AG04449 (cell line): ENCODE measurements around the gene FHOD3.

Experiments
- CTCF ChIA-PET: fragments of 350-600 bp; formaldehyde crosslinking; extraction: SDS; loops from one replicate; lab custom pipeline; 2021; ENCODE audit warnings: antibody characterized with exemption; lab: Yijun Ruan, JAX
- POLR2A ChIA-PET: fragments of 400-600, 350-600 bp; formaldehyde crosslinking; extraction: SDS; loops from one replicate; lab custom pipeline; 2020; ENCODE audit warnings: antibody characterized with exemption, inconsistent platforms; lab: Yijun Ruan, JAX
- DNase-seq: peaks from one replicate; pipeline ENCODE4 v3.0.0-alpha.2; 2010; ENCODE audit warnings: low read depth, low spot score
- H3K4me3 ChIP-seq: 2 replicates; pipeline ENCODE4 v1.5.1; 2011; ENCODE audit warnings: low read depth, mild to moderate bottlenecking, control low read depth, low read length
- TF ChIP-seq, protein P1 (sequence below): IDR thresholded peaks from one replicate; pipeline ENCODE4 v1.5.1; 2011; ENCODE audit warnings: mild to moderate bottlenecking, moderate library complexity, low read length, control low read depth, inconsistent platforms; ENCODE audit not compliant: insufficient read depth; ENCODE audit errors: missing control alignments

FHOD3 gene

DNA sequence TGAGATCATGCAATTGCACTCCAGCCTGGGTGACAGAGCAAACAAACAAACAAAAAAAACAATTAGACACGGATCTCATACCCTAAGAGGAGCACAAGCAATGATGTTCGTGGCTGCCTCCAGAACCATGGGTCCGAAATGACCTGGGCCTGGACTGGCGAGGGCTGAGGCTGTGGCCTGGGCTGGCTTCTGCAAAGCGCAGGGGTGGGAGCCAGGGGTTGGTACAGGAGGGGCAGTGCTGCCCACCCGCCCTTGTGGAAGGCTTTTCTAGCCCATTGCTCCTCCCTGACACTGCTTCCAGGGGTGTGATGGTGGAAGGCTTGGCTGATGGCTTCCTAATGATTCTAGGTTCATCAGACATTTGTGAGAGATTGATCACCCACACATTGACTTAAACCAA lies 167.8 kb downstream of the FHOD3 start:
- H3K4me3 ChIP-seq: no peak overlapping the region
- POLR2A ChIA-PET: no interaction called here
- TF ChIP-seq, protein P1, sequence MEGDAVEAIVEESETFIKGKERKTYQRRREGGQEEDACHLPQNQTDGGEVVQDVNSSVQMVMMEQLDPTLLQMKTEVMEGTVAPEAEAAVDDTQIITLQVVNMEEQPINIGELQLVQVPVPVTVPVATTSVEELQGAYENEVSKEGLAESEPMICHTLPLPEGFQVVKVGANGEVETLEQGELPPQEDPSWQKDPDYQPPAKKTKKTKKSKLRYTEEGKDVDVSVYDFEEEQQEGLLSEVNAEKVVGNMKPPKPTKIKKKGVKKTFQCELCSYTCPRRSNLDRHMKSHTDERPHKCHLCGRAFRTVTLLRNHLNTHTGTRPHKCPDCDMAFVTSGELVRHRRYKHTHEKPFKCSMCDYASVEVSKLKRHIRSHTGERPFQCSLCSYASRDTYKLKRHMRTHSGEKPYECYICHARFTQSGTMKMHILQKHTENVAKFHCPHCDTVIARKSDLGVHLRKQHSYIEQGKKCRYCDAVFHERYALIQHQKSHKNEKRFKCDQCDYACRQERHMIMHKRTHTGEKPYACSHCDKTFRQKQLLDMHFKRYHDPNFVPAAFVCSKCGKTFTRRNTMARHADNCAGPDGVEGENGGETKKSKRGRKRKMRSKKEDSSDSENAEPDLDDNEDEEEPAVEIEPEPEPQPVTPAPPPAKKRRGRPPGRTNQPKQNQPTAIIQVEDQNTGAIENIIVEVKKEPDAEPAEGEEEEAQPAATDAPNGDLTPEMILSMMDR: no peak
- DNase-seq: no peak
- CTCF ChIA-PET: interaction anchor here (1.2 kb wide), 1 partner anchor 345 kb away, joined by 3 read pairs; no protein-coding TSS in a partner anchor

DNA sequence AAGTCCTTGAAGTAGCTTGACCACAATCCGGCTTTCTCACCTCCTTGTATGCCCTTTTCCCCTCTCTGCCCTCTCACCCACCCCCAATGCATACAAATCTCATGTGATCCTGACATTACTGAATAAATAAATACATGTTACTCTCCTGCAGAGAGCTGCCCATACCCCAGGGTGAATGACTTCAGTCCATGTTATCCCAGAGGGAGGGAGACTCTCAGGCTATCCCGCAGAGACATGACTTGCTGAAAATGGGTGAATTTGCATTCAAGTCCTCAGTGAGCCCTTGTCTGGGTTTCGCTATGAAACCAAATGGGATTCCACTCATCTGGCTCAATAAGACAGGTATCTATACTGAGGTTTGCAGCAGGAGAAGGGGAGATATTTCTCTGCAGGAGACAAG lies 168.5 kb downstream of the FHOD3 start:
- TF ChIP-seq, protein P1: no peak
- ChIA-PET CTCF (interaction anchor here (1.2 to 1.4 kb wide), 2 partner anchors 10 to 345 kb away, joined by 3 read pairs; no protein-coding TSS in a partner anchor), POLR2A (no interaction called here)
- no peak overlapping the region for H3K4me3 ChIP-seq
- DNase-seq: no peak

DNA sequence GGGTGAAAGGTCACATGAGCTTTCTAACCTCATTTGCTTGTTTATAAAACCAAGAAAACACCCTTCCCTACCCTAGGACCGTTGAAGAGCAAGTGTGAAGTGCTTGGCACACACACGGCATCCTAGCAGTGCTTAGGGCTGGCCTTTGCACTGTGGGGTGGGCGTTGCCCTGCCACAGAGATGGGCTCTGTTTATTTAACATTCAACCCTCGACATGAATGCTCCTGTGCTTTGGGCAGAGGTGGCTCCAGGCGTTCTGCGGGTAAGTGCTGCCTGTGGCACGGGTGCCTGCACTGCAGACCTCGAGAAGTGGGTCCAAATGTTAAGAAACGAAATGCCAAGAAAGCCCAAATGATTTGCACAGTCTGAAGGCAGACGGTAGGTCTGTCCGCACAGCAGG lies 170.1 kb downstream of the FHOD3 start:
- POLR2A ChIA-PET: no interaction called here
- no peak for DNase-seq
- H3K4me3 ChIP-seq: no peak overlapping the region
- TF ChIP-seq, protein P1: no peak
- CTCF ChIA-PET: no interaction called here

DNA sequence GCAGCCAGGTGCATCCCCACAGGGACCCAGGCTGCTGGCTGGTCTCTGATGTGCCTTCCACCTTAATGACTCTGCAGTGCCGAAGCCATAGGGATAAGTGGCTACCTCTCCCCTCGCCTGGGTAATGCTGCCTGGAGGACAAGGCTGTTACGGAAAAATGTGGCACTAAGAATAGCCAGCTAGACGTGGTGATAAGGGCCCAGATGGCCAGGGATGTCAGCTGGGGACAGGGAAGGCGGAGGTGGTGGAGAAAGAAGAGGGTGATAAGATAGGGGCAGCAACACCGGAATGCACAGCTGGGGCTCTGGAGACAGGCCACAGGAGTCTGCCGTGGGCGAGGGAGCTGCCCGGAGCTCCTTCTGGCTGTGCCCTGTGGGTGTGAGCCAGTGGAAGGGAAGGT lies 170.6 kb downstream of the FHOD3 start:
- POLR2A ChIA-PET: no interaction called here
- DNase-seq: no peak
- H3K4me3 ChIP-seq: no peak overlapping the region
- TF ChIP-seq, protein P1: no peak
- CTCF ChIA-PET: no interaction called here

DNA sequence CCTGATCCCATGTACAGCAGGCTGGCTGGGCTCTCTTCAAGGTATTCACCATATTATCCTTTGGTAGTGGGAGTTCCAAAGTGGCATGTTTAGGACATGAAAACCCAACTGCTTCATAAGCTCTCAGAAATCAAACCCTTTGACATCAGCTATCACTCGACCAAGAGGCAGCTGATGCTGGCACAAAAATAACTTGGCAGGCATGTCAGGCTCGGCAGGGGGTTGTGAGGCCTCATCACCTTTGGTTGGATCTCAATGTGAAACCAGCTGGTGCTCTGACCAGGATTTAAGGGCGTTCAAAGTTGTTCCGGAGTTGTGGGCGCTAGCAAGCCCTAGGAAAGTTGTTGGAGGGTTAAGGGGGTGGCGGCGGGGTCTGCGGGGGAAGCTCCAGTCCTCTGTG lies 171.9 kb downstream of the FHOD3 start:
- no peak for DNase-seq
- CTCF ChIA-PET: no interaction called here

DNA sequence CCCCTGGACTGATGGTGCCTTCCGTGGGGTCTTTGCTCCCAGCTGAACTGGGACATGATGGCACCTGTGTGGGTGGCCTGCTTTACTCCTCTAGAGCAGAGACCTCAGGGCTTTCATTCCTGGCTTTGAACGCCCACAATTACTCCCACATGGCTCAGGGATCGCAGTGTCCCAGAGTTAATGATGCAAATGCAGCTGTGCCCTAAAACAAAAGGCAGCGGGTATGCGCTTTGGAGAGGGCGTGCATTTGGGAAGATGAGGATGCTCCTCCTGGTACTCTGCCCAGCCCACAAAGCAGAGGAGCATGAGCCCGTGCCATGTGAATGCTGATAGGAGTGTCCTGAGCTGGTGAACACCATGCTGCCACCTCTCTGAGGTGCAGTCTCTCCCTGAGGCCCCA lies 173.4 kb downstream of the FHOD3 start:
- ChIA-PET POLR2A (no interaction called here), CTCF (no interaction called here)
- no peak for DNase-seq
- H3K4me3 ChIP-seq: no peak overlapping the region
- TF ChIP-seq, protein P1: no peak

More for the DNA sequence above, 171.9 kb downstream of the FHOD3 start:
- POLR2A ChIA-PET: no interaction called here
- H3K4me3 ChIP-seq: no peak overlapping the region
- TF ChIP-seq, protein P1: no peak
